ENCODE data around the gene DHFR.
"Not testable (repeated sequence)": the region's sequence is repeated elsewhere in the genome, so short reads cannot be mapped to it uniquely, and the experiment has no call there.

The DHFR gene

DNA sequence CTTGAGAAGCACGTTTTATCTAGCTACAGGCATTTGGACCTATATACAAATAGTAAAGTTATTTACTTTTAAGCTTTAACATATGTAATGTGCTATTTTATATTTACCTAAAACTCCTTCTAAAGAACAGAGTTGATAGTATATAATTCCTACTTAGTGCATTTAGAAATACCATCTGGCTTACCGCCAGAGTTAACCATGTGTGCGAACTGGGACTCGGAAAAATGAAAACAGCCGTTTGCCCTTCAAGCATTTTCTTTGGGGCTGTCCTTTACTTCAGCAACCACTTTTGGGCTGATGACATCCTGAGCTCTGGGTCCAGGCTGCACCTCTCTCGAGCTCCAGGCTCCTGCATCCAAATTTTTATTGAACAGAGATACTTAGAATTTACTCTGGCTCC is 21.9 kb upstream of the DHFR start:
- CTCF ChIA-PET, result interaction anchor here (0.9 to 2.0 kb wide), 4 partner anchors 9 to 29 kb away, joined by 3 to 6 read pairs (median 6); no protein-coding TSS in a partner anchor
- DNase-seq (ENCODE audit: extremely low spot score), result no peak
- POLR2A ChIA-PET, result no interaction called here
- TF ChIP-seq, protein P1, sequence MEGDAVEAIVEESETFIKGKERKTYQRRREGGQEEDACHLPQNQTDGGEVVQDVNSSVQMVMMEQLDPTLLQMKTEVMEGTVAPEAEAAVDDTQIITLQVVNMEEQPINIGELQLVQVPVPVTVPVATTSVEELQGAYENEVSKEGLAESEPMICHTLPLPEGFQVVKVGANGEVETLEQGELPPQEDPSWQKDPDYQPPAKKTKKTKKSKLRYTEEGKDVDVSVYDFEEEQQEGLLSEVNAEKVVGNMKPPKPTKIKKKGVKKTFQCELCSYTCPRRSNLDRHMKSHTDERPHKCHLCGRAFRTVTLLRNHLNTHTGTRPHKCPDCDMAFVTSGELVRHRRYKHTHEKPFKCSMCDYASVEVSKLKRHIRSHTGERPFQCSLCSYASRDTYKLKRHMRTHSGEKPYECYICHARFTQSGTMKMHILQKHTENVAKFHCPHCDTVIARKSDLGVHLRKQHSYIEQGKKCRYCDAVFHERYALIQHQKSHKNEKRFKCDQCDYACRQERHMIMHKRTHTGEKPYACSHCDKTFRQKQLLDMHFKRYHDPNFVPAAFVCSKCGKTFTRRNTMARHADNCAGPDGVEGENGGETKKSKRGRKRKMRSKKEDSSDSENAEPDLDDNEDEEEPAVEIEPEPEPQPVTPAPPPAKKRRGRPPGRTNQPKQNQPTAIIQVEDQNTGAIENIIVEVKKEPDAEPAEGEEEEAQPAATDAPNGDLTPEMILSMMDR (IDR thresholded peaks at IDR 0.05; ENCODE audit: control extremely low read depth, extremely low read depth, low read depth, missing control alignments), result no peak

DNA sequence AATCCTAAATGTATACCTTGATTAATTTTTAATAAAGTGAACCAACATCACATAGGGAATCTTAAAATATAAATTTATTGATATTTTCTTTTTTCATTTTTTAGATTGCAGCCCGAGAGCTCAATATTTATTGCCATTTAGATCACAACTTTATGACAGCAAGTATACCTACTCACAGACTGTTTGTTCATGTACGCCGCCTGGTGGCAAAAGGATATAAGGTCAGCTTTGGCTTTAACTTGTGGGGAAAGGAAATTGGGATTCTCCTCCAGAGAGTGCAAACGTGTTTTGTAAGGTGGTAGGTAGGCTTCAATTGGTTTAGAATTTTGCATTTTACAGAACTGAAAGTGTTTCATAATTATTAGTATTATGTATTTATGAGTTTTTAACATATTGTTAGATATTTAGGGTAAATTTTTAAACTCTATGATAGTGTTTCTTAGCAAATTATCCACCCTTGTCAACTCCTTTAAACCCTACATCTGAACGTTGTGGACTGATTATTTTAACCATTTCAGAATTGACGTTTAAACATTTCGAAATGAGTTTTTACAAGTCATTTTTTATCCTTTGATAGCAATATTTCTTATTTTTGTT is 17.5 kb upstream of the DHFR start:
- TF ChIP-seq, protein P1 (IDR thresholded peaks at IDR 0.05; ENCODE audit: control extremely low read depth, extremely low read depth, low read depth, missing control alignments), result peak; percentile 86
- ChIA-PET CTCF (interaction anchor here (0.6 to 2.4 kb wide), 23 partner anchors 9 to 580 kb away, joined by 3 to 12 read pairs (median 4); partner anchors contain the start of genes DHFR and MSH3), POLR2A (no interaction called here)
- peak; percentile 56 for DNase-seq (ENCODE audit: extremely low spot score)

DNA sequence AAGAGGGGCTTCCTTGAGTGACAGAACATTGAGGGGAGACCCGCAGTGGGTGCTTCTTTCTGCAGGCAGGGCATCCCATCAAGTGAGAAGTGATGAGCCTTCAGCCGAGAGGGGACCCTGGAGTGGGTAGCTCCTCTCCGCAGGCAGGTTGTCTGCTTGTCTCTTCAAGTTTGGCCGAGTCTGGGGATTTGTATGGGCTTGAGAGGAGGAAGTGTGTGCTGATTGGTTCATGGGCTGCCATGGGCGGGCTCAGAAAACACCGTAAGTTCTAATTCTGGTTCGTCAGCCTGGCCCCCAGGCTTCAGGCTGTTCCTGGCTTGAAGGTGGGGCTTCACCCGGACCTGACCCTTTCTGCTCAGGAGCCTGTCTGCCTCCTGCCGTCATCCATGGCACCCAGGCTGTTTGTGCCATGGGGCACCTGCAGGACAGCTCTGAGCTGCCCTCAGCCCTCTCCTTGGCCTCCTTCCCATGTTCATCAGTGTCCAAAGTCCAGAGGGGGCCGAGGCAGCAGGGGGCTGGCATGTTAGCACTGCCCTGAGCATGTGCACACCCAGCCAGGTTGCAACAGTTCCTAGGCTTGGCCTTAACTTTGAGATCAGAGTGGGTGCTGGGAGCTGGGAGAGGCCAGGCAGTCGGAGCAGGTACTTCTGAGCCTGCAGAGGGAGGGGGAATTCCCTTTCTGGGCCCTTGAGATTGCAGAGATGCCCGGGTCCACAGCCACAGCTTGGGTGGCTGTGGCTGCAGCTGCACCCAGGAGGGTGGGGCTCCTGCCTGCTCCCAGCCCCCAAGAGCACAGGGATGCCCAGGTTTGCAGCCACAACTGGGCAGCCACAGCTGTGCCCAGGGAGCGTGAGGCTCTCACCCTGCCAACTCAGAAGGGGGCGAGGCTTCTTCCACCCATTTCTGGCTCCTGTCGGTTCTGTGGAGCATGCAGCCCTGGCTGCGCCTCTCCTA is 13.5 kb upstream of the DHFR start:
- ChIA-PET CTCF (interaction anchor here (0.9 to 4.4 kb wide), 6 partner anchors 9 to 440 kb away, joined by 3 to 36 read pairs (median 6); partner anchors contain the start of genes DHFR and MSH3), POLR2A (no interaction called here)
- TF ChIP-seq, protein P1 (IDR thresholded peaks at IDR 0.05; ENCODE audit: control extremely low read depth, extremely low read depth, low read depth, missing control alignments), result no peak
- DNase-seq (ENCODE audit: extremely low spot score), result peak; percentile 57

DNA sequence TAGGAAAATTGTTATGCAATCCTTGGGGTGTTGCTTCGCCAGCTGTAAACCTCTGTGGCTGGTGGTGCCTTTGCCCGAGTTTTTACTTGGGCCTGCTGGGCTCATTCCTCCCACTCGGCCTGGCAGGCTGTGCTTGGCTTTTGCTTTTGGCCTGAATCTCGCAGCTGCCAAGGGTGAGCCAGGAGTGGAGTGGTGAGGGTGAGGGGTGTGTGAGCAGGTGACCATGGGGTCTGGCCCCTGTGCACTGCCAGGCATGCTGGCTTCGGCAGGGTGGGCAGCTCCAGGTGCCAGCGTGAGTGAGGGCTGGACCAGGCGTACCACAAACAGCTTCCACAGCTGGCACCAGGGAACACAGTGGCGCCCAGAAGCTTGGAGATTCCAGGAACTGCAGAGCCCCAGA is 12.6 kb upstream of the DHFR start:
- DNase-seq (ENCODE audit: extremely low spot score), result no peak
- ChIA-PET CTCF (interaction anchor here (0.9 to 4.4 kb wide), 5 partner anchors 10 to 441 kb away, joined by 3 to 36 read pairs (median 5); partner anchors contain the start of genes DHFR and MSH3), POLR2A (no interaction called here)
- TF ChIP-seq, protein P1 (IDR thresholded peaks at IDR 0.05; ENCODE audit: control extremely low read depth, extremely low read depth, low read depth, missing control alignments), result no peak

DNA sequence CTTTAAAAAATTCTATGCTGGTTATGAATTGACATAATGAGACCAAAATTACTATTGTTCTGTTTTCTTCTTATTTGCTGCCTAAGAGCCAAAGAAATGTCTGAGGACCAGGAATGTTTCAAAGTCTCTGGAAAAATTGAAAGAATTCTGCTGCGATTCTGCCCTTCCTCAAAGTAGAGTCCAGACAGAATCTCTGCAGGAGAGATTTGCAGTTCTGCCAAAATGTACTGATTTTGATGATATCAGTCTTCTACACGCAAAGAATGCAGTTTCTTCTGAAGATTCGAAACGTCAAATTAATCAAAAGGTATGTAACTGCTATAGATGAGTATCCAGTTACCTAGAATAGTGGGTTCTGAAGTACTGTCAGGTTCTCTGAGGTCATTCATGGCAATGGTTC is 10.3 kb upstream of the DHFR start:
- TF ChIP-seq, protein P1 (IDR thresholded peaks at IDR 0.05; ENCODE audit: control extremely low read depth, extremely low read depth, low read depth, missing control alignments), result no peak
- no peak for DNase-seq (ENCODE audit: extremely low spot score)
- ChIA-PET POLR2A (no interaction called here), CTCF (interaction anchor here (1.6 to 2.4 kb wide), 2 partner anchors 10 to 12 kb away, joined by 6 read pairs; partner anchors contain the start of genes DHFR and MSH3)

DNA sequence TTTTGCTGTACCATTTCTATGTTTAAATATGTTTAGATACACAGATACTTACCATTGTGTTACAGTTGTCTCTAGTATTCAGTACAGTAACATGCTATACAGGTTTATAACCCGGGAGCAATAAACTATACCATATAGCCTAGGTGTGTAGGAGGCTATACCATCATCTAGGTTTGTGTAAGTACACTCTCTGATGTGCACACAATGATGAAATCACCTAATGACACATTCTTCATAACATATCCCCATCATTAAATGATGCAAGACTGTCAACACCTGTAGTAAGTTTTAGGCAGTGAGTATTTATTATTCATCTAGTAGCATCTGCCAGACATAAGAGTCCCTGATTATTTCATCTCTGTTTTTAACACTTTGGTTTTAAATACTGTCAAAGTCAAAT is 7.3 kb upstream of the DHFR start:
- CTCF ChIA-PET, result interaction anchor here (1.6 kb wide), 1 partner anchor 10 kb away, joined by 8 read pairs; no protein-coding TSS in a partner anchor
- POLR2A ChIA-PET, result no interaction called here
- no peak for DNase-seq (ENCODE audit: extremely low spot score)
- TF ChIP-seq, protein P1 (IDR thresholded peaks at IDR 0.05; ENCODE audit: control extremely low read depth, extremely low read depth, low read depth, missing control alignments), result no peak

DNA sequence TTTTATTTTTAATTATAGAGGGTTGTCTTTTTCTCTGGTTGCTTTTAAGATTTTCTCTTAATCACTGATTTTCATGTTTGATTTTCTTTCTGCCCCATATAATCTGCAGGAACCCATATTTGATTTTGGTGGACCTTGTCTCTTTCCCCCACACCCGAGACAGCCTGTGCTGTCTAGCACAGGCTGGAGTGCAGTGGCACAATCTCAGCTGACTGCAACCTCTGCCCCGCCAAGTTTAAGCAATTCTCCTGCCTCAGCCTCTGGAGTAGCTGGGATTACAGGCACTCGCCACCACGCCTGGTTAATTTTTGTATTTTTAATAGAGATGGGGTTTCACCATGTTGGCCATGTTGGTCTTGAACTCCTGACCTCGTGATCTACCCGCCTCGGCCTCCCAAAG is 5.9 kb upstream of the DHFR start:
- POLR2A ChIA-PET, result not testable (repeated sequence)

More for the DNA sequence above, 5.9 kb upstream of the DHFR start:
- DNase-seq (ENCODE audit: extremely low spot score), result not testable (repeated sequence)
- CTCF ChIA-PET, result interaction anchor here (1.4 kb wide), 1 partner anchor 12 kb away, joined by 3 read pairs; no protein-coding TSS in a partner anchor

Data from GM10248 (cell line).